ENCODE data around the gene TBC1D2B.

TBC1D2B gene

GRCh38 chr15:78071383-78071782 lies 6.1 kb downstream of the TBC1D2B start:
- no peak for DNase-seq

- no peak for DNase-seq
These were observed 7.3 kb downstream of the TBC1D2B start for GRCh38 chr15:78070049-78070700.

- DNase-seq = no peak
These were observed 8.0 kb downstream of the TBC1D2B start for GRCh38 chr15:78069462-78070029.

- no peak for DNase-seq
These were observed 8.5 kb downstream of the TBC1D2B start for GRCh38 chr15:78069052-78069414.

- DNase-seq = no peak
These were observed 9.9 kb downstream of the TBC1D2B start for GRCh38 chr15:78067328-78068228.

GRCh38 chr15:78065973-78066946 lies 11.3 kb downstream of the TBC1D2B start:
- DNase-seq = no peak

GRCh38 chr15:78065284-78065872 lies 12.1 kb downstream of the TBC1D2B start:
- DNase-seq = no peak

GRCh38 chr15:78064544-78064943 lies 13.0 kb downstream of the TBC1D2B start:
- no peak for DNase-seq

GRCh38 chr15:78063970-78064385 lies 13.5 kb downstream of the TBC1D2B start:
- no peak for DNase-seq

GRCh38 chr15:78063217-78063616 lies 14.3 kb downstream of the TBC1D2B start:
- no peak for DNase-seq

- no peak for DNase-seq
These were observed 15.5 kb downstream of the TBC1D2B start for GRCh38 chr15:78061963-78062427.

GRCh38 chr15:78060232-78060631 lies 17.3 kb downstream of the TBC1D2B start:
- no peak for DNase-seq

- no peak for DNase-seq
These were observed 18.2 kb downstream of the TBC1D2B start for GRCh38 chr15:78059110-78059839.

GRCh38 chr15:78058401-78058935 lies 19.0 kb downstream of the TBC1D2B start:
- DNase-seq = no peak

GRCh38 chr15:78057803-78058202 lies 19.7 kb downstream of the TBC1D2B start:
- DNase-seq = no peak

GRCh38 chr15:78056714-78057269 lies 20.7 kb downstream of the TBC1D2B start:
- DNase-seq = no peak

- no peak for DNase-seq
These were observed 21.4 kb downstream of the TBC1D2B start for GRCh38 chr15:78055919-78056713.

GRCh38 chr15:78054966-78055365 lies 22.5 kb downstream of the TBC1D2B start:
- DNase-seq = no peak

- DNase-seq = no peak
These were observed 23.0 kb downstream of the TBC1D2B start for GRCh38 chr15:78054518-78054917.

- DNase-seq = no peak
These were observed 25.0 kb downstream of the TBC1D2B start for GRCh38 chr15:78052545-78052944.

Data from COR-L47 (cell line).